Coronary artery (tissue), 2 donors: ENCODE measurements around the gene KLHL42.

Experiments used
- DNase-seq: peaks from one replicate; pipeline ENCODE4 v3.0.0-alpha.2; 2017; ENCODE audit warnings: low spot score
- H3K27ac ChIP-seq, 2 donors: fragments of 200-600 bp; sonication (generic); one replicate each; pipeline ENCODE4 v1.5.1; 2016 to 2019
- H3K4me3 ChIP-seq: fragments of 200-600 bp; sonication (generic); 2 replicates; pipeline ENCODE4 v1.5.1; 2016; ENCODE audit warnings: mild to moderate bottlenecking, moderate library complexity
- CTCF ChIP-seq: fragments of 200-600 bp; sonication (generic); IDR thresholded peaks from one replicate; pipeline ENCODE4 v1.5.1; 2019; ENCODE audit warnings: antibody characterized with exemption

KLHL42 gene

GRCh38 chr12:27805238-27805637 lies 25.2 kb downstream of the KLHL42 start:
- no peak overlapping the region for H3K4me3 ChIP-seq
- no peak overlapping the region for H3K27ac ChIP-seq
- TF ChIP-seq CTCF = no peak
- DNase-seq = no peak

GRCh38 chr12:27806259-27806658 lies 26.2 kb downstream of the KLHL42 start:
- H3K27ac ChIP-seq = no peak overlapping the region
- H3K4me3 ChIP-seq = no peak overlapping the region
- no peak for DNase-seq
- no peak for TF ChIP-seq CTCF

GRCh38 chr12:27807063-27807703 lies 27.1 kb downstream of the KLHL42 start:
- no peak overlapping the region for H3K4me3 ChIP-seq
- TF ChIP-seq CTCF = no peak
- no peak for DNase-seq
- no peak overlapping the region for H3K27ac ChIP-seq

- Histone ChIP-seq H3K27ac (peak overlapping the region; percentile 42 to 55), H3K4me3 (no peak overlapping the region)
- no peak for DNase-seq
- TF ChIP-seq CTCF = no peak
These were observed 28.8 kb downstream of the KLHL42 start for GRCh38 chr12:27808841-27809240.

GRCh38 chr12:27810756-27811155 lies 30.7 kb downstream of the KLHL42 start:
- no peak for TF ChIP-seq CTCF
- no peak overlapping the region for H3K4me3 ChIP-seq
- no peak overlapping the region for H3K27ac ChIP-seq
- no peak for DNase-seq

- Histone ChIP-seq H3K4me3 (no peak overlapping the region), H3K27ac (no peak overlapping the region)
- no peak for TF ChIP-seq CTCF
- no peak for DNase-seq
These were observed 32.5 kb downstream of the KLHL42 start for GRCh38 chr12:27812502-27812901.

- no peak overlapping the region for H3K4me3 ChIP-seq
- no peak for DNase-seq
- TF ChIP-seq CTCF = no peak
- no peak overlapping the region for H3K27ac ChIP-seq
These were observed 34.4 kb downstream of the KLHL42 start for GRCh38 chr12:27814411-27814810.
